LNCAP (cell line): ENCODE results near the gene STAT5A.

ENCODE experiments used
- TF ChIP-seq, protein P1 (sequence below): fragments of 450-650 bp; IDR thresholded peaks from 2 replicates; pipeline ENCODE4 v1.5.1; 2017; ENCODE audit warnings: mild to moderate bottlenecking

Gene STAT5A

DNA sequence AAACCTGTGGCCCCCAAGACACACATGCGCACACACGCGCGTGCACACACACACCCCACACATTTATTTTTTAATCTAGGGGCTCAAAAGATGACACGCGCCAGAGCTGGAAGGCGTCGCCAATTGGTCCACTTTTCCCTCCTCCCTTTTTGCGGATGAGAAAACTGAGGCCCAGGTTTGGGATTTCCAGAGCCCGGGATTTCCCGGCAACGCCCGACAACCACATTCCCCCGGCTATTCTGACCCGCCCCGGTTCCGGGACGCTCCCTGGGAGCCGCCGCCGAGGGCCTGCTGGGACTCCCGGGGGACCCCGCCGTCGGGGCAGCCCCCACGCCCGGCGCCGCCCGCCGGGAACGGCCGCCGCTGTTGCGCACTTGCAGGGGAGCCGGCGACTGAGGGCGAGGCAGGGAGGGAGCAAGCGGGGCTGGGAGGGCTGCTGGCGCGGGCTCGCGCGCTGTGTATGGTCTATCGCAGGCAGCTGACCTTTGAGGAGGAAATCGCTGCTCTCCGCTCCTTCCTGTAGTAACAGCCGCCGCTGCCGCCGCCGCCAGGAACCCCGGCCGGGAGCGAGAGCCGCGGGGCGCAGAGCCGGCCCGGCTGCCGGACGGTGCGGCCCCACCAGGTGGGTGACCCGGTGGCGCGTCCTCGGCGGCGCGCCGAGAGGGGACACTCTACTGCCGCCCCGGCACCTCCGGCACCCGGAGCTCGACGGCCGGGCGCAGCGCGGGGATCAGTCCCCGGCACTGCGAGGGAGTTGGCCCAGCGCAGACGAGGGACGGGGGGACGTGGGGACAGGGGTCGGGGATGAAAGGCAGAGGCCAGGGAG, at the start of gene STAT5A:
Gene STAT5A (plus strand): TSS at position 522 of the 826 bp plus-strand sequence. CDS start 914 bp downstream, outside the sequence.
- TF ChIP-seq, protein P1, sequence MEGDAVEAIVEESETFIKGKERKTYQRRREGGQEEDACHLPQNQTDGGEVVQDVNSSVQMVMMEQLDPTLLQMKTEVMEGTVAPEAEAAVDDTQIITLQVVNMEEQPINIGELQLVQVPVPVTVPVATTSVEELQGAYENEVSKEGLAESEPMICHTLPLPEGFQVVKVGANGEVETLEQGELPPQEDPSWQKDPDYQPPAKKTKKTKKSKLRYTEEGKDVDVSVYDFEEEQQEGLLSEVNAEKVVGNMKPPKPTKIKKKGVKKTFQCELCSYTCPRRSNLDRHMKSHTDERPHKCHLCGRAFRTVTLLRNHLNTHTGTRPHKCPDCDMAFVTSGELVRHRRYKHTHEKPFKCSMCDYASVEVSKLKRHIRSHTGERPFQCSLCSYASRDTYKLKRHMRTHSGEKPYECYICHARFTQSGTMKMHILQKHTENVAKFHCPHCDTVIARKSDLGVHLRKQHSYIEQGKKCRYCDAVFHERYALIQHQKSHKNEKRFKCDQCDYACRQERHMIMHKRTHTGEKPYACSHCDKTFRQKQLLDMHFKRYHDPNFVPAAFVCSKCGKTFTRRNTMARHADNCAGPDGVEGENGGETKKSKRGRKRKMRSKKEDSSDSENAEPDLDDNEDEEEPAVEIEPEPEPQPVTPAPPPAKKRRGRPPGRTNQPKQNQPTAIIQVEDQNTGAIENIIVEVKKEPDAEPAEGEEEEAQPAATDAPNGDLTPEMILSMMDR: no peak

DNA sequence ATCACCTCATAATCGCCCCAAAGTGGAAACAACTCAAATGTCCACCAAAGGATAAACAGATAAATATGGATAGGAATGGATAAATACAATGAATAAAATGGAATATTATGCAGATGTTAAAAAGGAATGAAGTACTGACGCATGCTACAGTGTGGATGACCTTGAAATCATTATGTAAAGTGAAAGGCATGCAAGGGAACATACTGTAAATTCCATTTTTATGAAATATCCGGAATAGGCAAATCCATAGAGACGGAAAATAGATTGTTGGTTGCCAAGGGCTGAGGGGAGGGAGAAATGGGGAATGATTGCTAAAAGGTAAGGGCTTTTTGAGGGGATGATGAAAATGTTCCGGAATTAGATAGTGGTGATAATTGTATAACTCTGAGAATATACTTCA, 48.1 kb upstream of the STAT5A start:
- TF ChIP-seq, protein P1: no peak

DNA sequence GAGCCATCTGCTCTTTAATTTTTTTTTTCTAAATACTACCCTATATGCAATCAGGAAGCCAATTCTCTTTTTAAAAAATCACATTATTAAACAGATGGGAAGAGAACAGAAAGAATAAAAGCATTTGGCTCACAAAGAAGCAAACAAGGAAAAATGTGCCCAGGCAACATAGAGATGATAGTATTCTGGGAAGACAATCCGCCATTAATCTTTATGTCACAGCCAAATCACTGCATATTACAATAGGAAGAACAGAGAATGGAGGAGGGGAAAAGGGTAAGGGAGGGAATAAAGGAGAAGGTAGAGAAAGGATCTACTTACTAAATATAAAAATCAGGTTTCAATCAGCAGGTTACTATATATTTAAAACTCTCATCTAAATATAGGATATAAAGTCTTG, 46.4 kb upstream of the STAT5A start:
- TF ChIP-seq, protein P1: no peak

DNA sequence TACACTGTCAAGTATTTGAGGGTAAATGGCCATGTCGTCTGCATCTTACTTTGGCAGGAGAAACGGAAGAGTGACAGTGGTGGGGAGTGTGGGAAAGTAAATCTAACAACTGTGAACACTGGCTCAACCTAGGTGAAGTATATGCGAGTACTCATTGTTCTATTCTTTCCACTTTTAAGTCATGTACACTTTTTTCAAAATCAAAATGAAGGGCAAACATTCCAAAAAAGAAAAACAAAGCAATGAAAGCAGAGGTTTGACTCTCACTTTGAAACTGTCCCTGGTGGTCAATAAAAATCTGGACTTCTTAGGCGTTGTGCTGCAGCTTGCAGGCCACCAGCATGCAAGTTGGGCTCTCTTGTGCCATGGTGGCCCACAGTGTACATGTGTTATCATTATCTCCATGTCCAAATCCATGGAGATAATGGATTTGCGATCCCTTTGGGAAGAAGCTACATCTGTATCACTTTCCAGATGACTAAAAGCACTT, 44.8 kb upstream of the STAT5A start:
- TF ChIP-seq, protein P1: no peak

DNA sequence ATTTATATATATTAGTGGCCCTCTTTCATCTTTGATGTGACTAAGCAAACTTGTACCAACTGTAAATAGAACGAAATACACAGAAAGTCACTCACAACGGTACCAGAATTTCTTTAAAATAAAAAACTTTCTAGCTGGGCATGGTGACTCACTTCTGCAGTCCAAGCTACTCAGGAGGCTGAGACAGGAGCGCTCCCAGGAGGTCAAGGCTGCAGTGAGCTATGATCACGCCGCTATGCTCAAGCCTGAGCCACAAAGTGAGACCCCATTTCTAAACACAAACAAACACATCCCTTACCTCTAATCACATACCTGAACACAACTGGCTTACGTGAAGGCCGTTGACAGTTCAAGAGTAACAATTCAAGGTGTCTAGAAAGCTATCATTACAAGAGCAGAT, 41.8 kb upstream of the STAT5A start:
- TF ChIP-seq, protein P1: no peak

DNA sequence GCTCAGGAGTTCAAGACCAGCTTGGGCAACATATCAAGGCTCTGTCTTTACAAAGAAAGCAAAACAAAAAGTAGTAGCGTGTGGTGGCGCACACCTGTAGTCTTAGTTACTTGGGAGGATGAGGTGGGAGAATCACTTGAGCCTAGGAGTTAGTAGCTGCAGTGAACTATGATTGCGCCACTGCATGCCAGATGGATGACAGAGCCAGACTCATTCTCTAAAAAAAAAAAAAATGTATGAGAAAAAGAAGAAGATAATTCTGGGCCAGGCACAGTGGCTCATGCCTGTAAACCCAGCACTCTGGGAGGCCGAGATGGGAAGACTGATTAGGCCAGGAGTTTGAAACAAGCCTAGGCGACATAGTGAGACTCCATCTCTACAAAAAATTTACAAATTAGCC, 40.6 kb upstream of the STAT5A start:
- TF ChIP-seq, protein P1: no peak

DNA sequence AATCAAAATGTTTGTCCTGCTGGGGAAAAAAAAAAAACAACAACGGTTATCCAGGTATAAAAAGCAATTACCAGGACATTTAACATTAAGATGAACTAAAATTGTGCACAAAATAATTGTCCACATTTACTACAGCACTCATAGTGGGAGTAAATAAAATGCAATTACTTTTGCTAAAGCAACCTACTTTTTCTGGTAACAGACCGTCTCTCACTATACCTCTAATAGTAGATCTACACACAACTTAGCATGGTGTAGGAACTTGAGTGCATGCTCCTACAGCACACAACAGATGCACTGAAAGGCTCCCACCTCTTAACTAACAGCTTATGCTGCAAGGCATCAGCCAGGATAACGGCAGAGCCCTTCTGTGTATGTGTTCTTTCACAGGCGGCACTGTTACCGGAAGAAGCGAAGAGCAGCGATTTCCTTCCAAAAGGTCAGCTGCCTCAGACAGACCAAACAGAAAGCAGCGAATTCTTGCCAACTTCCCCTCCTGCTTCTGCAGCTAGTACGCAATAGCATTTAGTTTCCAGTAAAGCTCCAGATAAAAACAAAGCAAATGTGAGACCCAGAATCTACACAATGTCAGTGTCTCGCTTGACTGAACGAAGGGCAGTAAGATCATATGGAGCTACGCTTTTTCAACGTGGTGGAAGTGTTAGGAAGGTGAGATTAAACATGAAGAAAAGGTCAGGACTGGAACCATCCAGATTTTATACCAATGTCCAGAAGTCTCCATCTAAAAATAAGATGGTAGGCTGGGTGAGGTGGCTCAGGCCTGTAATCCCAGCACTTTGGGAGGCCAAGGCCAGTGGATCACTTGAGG, 39.7 kb upstream of the STAT5A start:
- TF ChIP-seq, protein P1: no peak
